Endothelial cell of umbilical vein (primary cell): ENCODE measurements around the gene FSTL4. TPM values are rescaled to one million over a fixed set of nuclear protein-coding genes. Genes with fewer than 3 reads are reported as not detected.

Experiments used
- BruUV-seq: library from RNA; stranded (reverse); fragments of 400-500 nt; replicated peaks from 2 replicates; lab custom pipeline; 2021; lab: Mats Ljungman, UMichigan
- CTCF ChIA-PET: fragments of 300-600, 350-600 bp; sonication (Branson Sonifier 250); formaldehyde crosslinking; loops from one replicate; lab custom pipeline; 2021; ENCODE audit warnings: antibody characterized with exemption, inconsistent platforms; lab: Charles Lee
- POLR2A ChIA-PET: fragments of 300-600, 350-600 bp; sonication (Branson Sonifier 250); formaldehyde crosslinking; loops from one replicate; lab custom pipeline; 2021; ENCODE audit warnings: antibody characterized with exemption, inconsistent platforms; lab: Charles Lee
- DNase-seq: peaks from one replicate; pipeline ENCODE4 v3.0.0-alpha.2; 2011; ENCODE audit warnings: low read depth, low spot score
- FAIRE-seq: peaks from 2 replicates; lab custom pipeline; 2011; peaks lifted over from hg19 to GRCh38; lab: Jason Lieb, UNC
- H2AFZ ChIP-seq: 2 replicates; pipeline ENCODE4 v1.6.0; 2012; ENCODE audit warnings: low read depth, low read length, control low read depth, inconsistent platforms
- H3K27ac ChIP-seq: 2 replicates; pipeline ENCODE4 v1.5.1; 2011; ENCODE audit warnings: low read depth, mild to moderate bottlenecking, control low read depth, low read length, moderate library complexity; ENCODE audit not compliant: insufficient read depth
- H3K27me3 ChIP-seq, 2 experiments: 2 replicates each; pipeline versions ENCODE4 v1.6.0 to v1.6.1; 2011; ENCODE audit warnings: low read length in 2 of 2, mixed read lengths in 1 of 2; ENCODE audit not compliant: control insufficient read depth in 2 of 2, insufficient read depth in 2 of 2
- H3K36me3 ChIP-seq, 2 experiments: 2 replicates in 1 of 2; 3 replicates in 1 of 2; pipeline ENCODE4 v1.5.1; 2011; ENCODE audit warnings: low read length in 2 of 2, mild to moderate bottlenecking in 1 of 2, moderate library complexity in 1 of 2; ENCODE audit not compliant: control insufficient read depth in 2 of 2, insufficient read depth in 2 of 2; ENCODE audit errors: extremely low read depth in 1 of 2
- H3K4me1 ChIP-seq: 3 replicates; pipeline ENCODE4 v1.5.1; 2011; ENCODE audit warnings: mild to moderate bottlenecking, low read length; ENCODE audit not compliant: control insufficient read depth, insufficient read depth; ENCODE audit errors: extremely low read depth
- H3K4me2 ChIP-seq: 2 replicates; pipeline ENCODE4 v1.6.1; 2011; ENCODE audit warnings: low read length, control low read depth, mixed read lengths; ENCODE audit not compliant: insufficient read depth
- H3K4me3 ChIP-seq, 3 experiments: fragments of 200-600 bp in 1 of 3; sonication (generic), shearing (Covaris generic) in 1 of 3; replicated peaks in 1 of 3; 2 replicates each; pipeline ENCODE4 v1.5.1; 2011 to 2016; ENCODE audit warnings: control low read depth in 3 of 3, low read length in 3 of 3, mild to moderate bottlenecking in 2 of 3, inconsistent platforms in 1 of 3, low read depth in 1 of 3, moderate library complexity in 1 of 3; ENCODE audit not compliant: insufficient read depth in 1 of 3
- H3K79me2 ChIP-seq: 2 replicates; pipeline ENCODE4 v1.6.0; 2012; ENCODE audit warnings: low read length, inconsistent platforms; ENCODE audit not compliant: control insufficient read depth, insufficient read depth
- H3K9ac ChIP-seq: replicated peaks from 2 replicates; pipeline ENCODE3; 2011; ENCODE audit warnings: low read length, control low read depth; ENCODE audit not compliant: insufficient read depth; ENCODE audit errors: extremely low read depth
- H3K9me1 ChIP-seq: replicated peaks from 3 replicates; pipeline ENCODE4 v1.6.0; 2011; ENCODE audit warnings: mild to moderate bottlenecking, low read length; ENCODE audit not compliant: control insufficient read depth, insufficient read depth; ENCODE audit errors: extremely low read depth
- H3K9me3 ChIP-seq: replicated peaks from 2 replicates; pipeline ENCODE4 v1.5.1; 2012; ENCODE audit warnings: low read length, inconsistent platforms; ENCODE audit not compliant: control insufficient read depth, insufficient read depth
- H4K20me1 ChIP-seq: replicated peaks from 2 replicates; pipeline ENCODE3; 2011; ENCODE audit warnings: mild to moderate bottlenecking, low read length; ENCODE audit not compliant: control insufficient read depth, insufficient read depth; ENCODE audit errors: extremely low read depth
- CTCF ChIP-seq, 2 donors: IDR thresholded peaks; 1 replicate in 1 of 2; 2 replicates in 1 of 2; pipeline ENCODE4 v1.5.1; 2011; ENCODE audit warnings: low read length in 2 of 2, mild to moderate bottlenecking in 2 of 2, moderate library complexity in 2 of 2, control low read depth in 1 of 2, inconsistent platforms in 1 of 2, low read depth in 1 of 2; ENCODE audit not compliant: insufficient read depth in 1 of 2; ENCODE audit errors: extremely low read depth in 1 of 2
- EZH2 ChIP-seq: IDR thresholded peaks from 2 replicates; pipeline ENCODE4 v1.6.1; 2012; ENCODE audit warnings: borderline replicate concordance, low read depth, mild to moderate bottlenecking, moderate library complexity, low read length, inconsistent platforms; ENCODE audit not compliant: severe bottlenecking
- FOS ChIP-seq: IDR thresholded peaks from 2 replicates; pipeline ENCODE4 v1.6.1; 2011; ENCODE audit warnings: mild to moderate bottlenecking, low read length, moderate library complexity, borderline replicate concordance; ENCODE audit not compliant: insufficient read depth
- GATA2 ChIP-seq: IDR thresholded peaks from 2 replicates; pipeline ENCODE4 v1.7.0; 2011; ENCODE audit warnings: low read depth, mild to moderate bottlenecking, moderate library complexity, mixed read lengths, low read length; ENCODE audit not compliant: insufficient read length, insufficient read depth
- JUN ChIP-seq: IDR thresholded peaks from 2 replicates; pipeline ENCODE4 v1.6.1; 2011; ENCODE audit warnings: borderline replicate concordance, low read depth; ENCODE audit not compliant: insufficient read length, insufficient read depth
- MAX ChIP-seq: IDR thresholded peaks from 2 replicates; pipeline ENCODE4 v1.6.1; 2011; ENCODE audit not compliant: insufficient read depth, insufficient read length
- MYC ChIP-seq: IDR thresholded peaks from one replicate; pipeline ENCODE4 v1.6.1; 2011; ENCODE audit warnings: mild to moderate bottlenecking, low read depth, low read length
- POLR2A ChIP-seq: IDR thresholded peaks from 2 replicates; pipeline ENCODE4 v1.6.1; 2012; ENCODE audit warnings: low read depth, mild to moderate bottlenecking, control low read depth, low read length
- POLR2AphosphoS5 ChIP-seq: IDR thresholded peaks from 2 replicates; pipeline ENCODE4 v1.6.1; 2012; ENCODE audit warnings: low read depth, mild to moderate bottlenecking, control low read depth, low read length, moderate library complexity; ENCODE audit not compliant: insufficient read depth
- dilution Hi-C: fragments of 300-500 bp; cut with MboI; formaldehyde crosslinking; loops from one replicate; pipeline ENCODE4 v1.15.0; 2019; ENCODE audit warnings: low sequenced_read_pairs; ENCODE audit not compliant: extremely low pct_ligation_motif_present
- intact Hi-C: fragments of 100-400 bp; cut with micrococcal nuclease; formaldehyde crosslinking; loops from one replicate; pipeline ENCODE4 v1.10.0; 2022
- polyA plus RNA-seq, 4 experiments: library from polyadenylated mRNA; depleted of rRNA in 3 of 4; stranded (reverse) in 3 of 4; unstranded in 1 of 4; fragments of >200 nt; gene quantifications; 2 replicates each; pipeline versions ENCODE4 v1.2.1 to v1.2.3, GENCODE V29; 2011 to 2012; ENCODE audit warnings: missing spikeins in 1 of 4
- total RNA-seq: library from RNA; stranded (reverse); gene quantifications from 2 replicates; pipeline ENCODE4 v1.2.3, GENCODE V29; 2021

FSTL4 gene
- total and polyA plus RNA-seq, 2 donors (not counting 3 experiments of a cell fraction or from before 2014, with no cell fraction given): 0.18 TPM; not detected in 1

GRCh38 chr5:133510634-133511262, 101.6 kb downstream of the FSTL4 start:
- intact Hi-C loops: no loop called here
- Histone ChIP-seq H3K36me3 (no peaks in the 10 kb centered on the region), H3K4me1 (no peaks in the 10 kb centered on the region), H2AFZ (no peak overlapping the region), H3K27me3 (no peaks in the 10 kb centered on the region), H4K20me1 (no peaks in the 10 kb centered on the region), H3K9me3 (no peaks in the 10 kb centered on the region), H3K79me2 (no peaks in the 10 kb centered on the region), H3K4me2 (no peak overlapping the region), H3K27ac (no peak overlapping the region), H3K9ac (no peak overlapping the region), H3K4me3 (no peak overlapping the region), H3K9me1 (no peaks in the 10 kb centered on the region)
- TF ChIP-seq FOS: no peak
- no peak for TF ChIP-seq JUN
- TF ChIP-seq EZH2: no peak
- TF ChIP-seq CTCF (IDR thresholded peaks at IDR 0.05; ENCODE audit: extremely low read depth in 1 of 2, insufficient read depth in 1 of 2, low read depth in 1 of 2, low read length in 2 of 2): no peak
- TF ChIP-seq POLR2AphosphoS5: no peak
- no peak for TF ChIP-seq GATA2
- TF ChIP-seq POLR2A: no peak
- TF ChIP-seq MYC: no peak
- TF ChIP-seq MAX: no peak
- ChIA-PET CTCF (interaction anchor here (1.0 to 1.3 kb wide), 3 partner anchors 53 to 90 kb away, joined by 3 to 6 read pairs (median 3); no protein-coding TSS in a partner anchor), POLR2A (no interaction called here)
- dilution Hi-C loops: no loop called here
- FAIRE-seq: no peak
- no TSS peak for BruUV-seq
- DNase-seq: no peak
